K562 (cell line): Measurements from ENCODE around the gene PDE3A. TPM values are rescaled to one million over a fixed set of nuclear protein-coding genes. Genes with fewer than 3 reads are reported as not detected.

Source experiments
- ATAC-seq: fragments of 200-7000 bp; cut with Tn5 transposase; 3 replicates; pipeline ENCODE4 v1.9.1; 2020; ENCODE audit warnings: moderate library complexity
- BruUV-seq: library from RNA; stranded (reverse); fragments of 400-500 nt; replicated peaks from 2 replicates; lab custom pipeline; 2021; lab: Mats Ljungman, UMichigan
- CTCF ChIA-PET: fragments of 300-600 bp; formaldehyde crosslinking; extraction: SDS; loops from one replicate; lab custom pipeline; 2021; ENCODE audit warnings: low intra/inter-chr PET ratio; lab: Yijun Ruan, JAX
- POLR2A ChIA-PET: fragments of 300-600, 350-650 bp; sonication (Branson Sonifier 250); formaldehyde crosslinking; extraction: SDS; loops from one replicate; lab custom pipeline; 2021; ENCODE audit warnings: antibody characterized with exemption, inconsistent platforms; lab: Yijun Ruan, JAX
- DNase-seq, 4 experiments: peaks; one replicate each; pipeline versions ENCODE4 v3.0.0 to v3.0.0-alpha.2; 2011 to 2018; ENCODE audit warnings: low spot score in 3 of 4, mixed read lengths in 3 of 4; ENCODE audit errors: extremely low read depth in 1 of 4
- FAIRE-seq: peaks from 2 replicates; lab custom pipeline; 2011; peaks lifted over from hg19 to GRCh38; lab: Jason Lieb, UNC
- H2AFZ ChIP-seq: 2 replicates; pipeline ENCODE4 v1.6.0; 2011; ENCODE audit warnings: low read depth, low read length, control low read depth, inconsistent platforms
- H3K27ac ChIP-seq: fragments of 200-600 bp; 3 replicates; pipeline ENCODE4 v1.8.0; 2011; ENCODE audit warnings: low read depth, mild to moderate bottlenecking, control low read depth, inconsistent platforms, low read length, moderate library complexity, mixed read lengths; ENCODE audit errors: extremely low read depth
- H3K27me3 ChIP-seq, 2 experiments: fragments of 300-600 bp in 1 of 2; 2 replicates in 1 of 2; 3 replicates in 1 of 2; pipeline versions ENCODE4 v1.6.0 to v1.8.0; 2011; ENCODE audit warnings: inconsistent platforms in 2 of 2, low read length in 2 of 2, mild to moderate bottlenecking in 1 of 2, mixed read lengths in 1 of 2, moderate library complexity in 1 of 2; ENCODE audit not compliant: control insufficient read depth in 2 of 2, insufficient read depth in 2 of 2
- H3K36me3 ChIP-seq: fragments of 300-600 bp; 3 replicates; pipeline ENCODE4 v1.8.0; 2011; ENCODE audit warnings: mild to moderate bottlenecking, low read length, inconsistent platforms; ENCODE audit not compliant: control insufficient read depth, insufficient read depth
- H3K4me1 ChIP-seq, 2 experiments: fragments of 200-600 bp in 1 of 2; replicated peaks in 1 of 2; 2 replicates in 1 of 2; 3 replicates in 1 of 2; pipeline versions ENCODE4 v1.5.1 to v1.8.0; 2011; ENCODE audit warnings: inconsistent platforms in 2 of 2, low read length in 2 of 2, mild to moderate bottlenecking in 1 of 2, mixed read lengths in 1 of 2, moderate library complexity in 1 of 2; ENCODE audit not compliant: control insufficient read depth in 2 of 2, insufficient read depth in 2 of 2
- H3K4me2 ChIP-seq: 2 replicates; pipeline ENCODE4 v1.6.1; 2011; ENCODE audit warnings: low read length, control low read depth, inconsistent platforms, mixed read lengths; ENCODE audit not compliant: insufficient read depth
- H3K4me3 ChIP-seq: fragments of 200-600 bp; sonication (generic), shearing (Covaris generic); 2 replicates; pipeline ENCODE4 v1.5.1; 2016; ENCODE audit warnings: control low read depth, inconsistent platforms
- H3K79me2 ChIP-seq: fragments of 200-600 bp; 3 replicates; pipeline ENCODE4 v1.8.0; 2011; ENCODE audit warnings: low read length, inconsistent platforms; ENCODE audit not compliant: control insufficient read depth, insufficient read depth
- H3K9ac ChIP-seq, 2 experiments: 2 replicates each; pipeline versions ENCODE4 v1.6.0 to v1.6.1; 2011; ENCODE audit warnings: low read depth in 2 of 2, low read length in 2 of 2, control low read depth in 1 of 2, inconsistent platforms in 1 of 2, mild to moderate bottlenecking in 1 of 2, mixed read lengths in 1 of 2; ENCODE audit not compliant: insufficient read depth in 1 of 2
- H3K9me1 ChIP-seq: one replicate; pipeline ENCODE4 v1.6.0; 2011; ENCODE audit warnings: inconsistent platforms, mild to moderate bottlenecking, low read length, moderate library complexity; ENCODE audit not compliant: control insufficient read depth, insufficient read depth
- H3K9me3 ChIP-seq: replicated peaks from 2 replicates; pipeline ENCODE4 v1.5.1; 2011; ENCODE audit warnings: low read depth, low read length, inconsistent platforms; ENCODE audit not compliant: control insufficient read depth, insufficient read depth
- H4K20me1 ChIP-seq: replicated peaks from 2 replicates; pipeline ENCODE4 v1.6.1; 2011; ENCODE audit warnings: low read length, inconsistent platforms, mixed read lengths; ENCODE audit not compliant: control insufficient read depth, insufficient read depth
- CGGBP1 ChIP-seq: fragments of 250-450 bp; sonication (Bioruptor Pico); IDR thresholded peaks from 2 replicates; pipeline ENCODE4 v1.9.0; 2021; ENCODE audit warnings: mild to moderate bottlenecking
- CHD4 ChIP-seq: fragments of 200-600 bp; sonication (generic); IDR thresholded peaks from 3 replicates; pipeline ENCODE4 v1.6.1; 2012; ENCODE audit warnings: low read depth, mild to moderate bottlenecking, mixed read lengths, low read length, inconsistent platforms; ENCODE audit not compliant: insufficient read depth, insufficient replicate concordance, poor library complexity, severe bottlenecking
- CREB5 ChIP-seq: fragments of 250-450 bp; sonication (Bioruptor Pico); IDR thresholded peaks from 2 replicates; pipeline ENCODE4 v1.5.0; 2020; ENCODE audit warnings: mild to moderate bottlenecking
- FOXP4 ChIP-seq: sonication (generic); formaldehyde crosslinking; IDR thresholded peaks from 2 replicates; pipeline ENCODE4 v1.8.0; 2022; ENCODE audit warnings: mild to moderate bottlenecking, missing genetic modification reagents, borderline replicate concordance
- HLTF ChIP-seq: fragments of 450-650 bp; IDR thresholded peaks from 2 replicates; pipeline ENCODE4 v1.6.1; 2016
- HNRNPH1 ChIP-seq: fragments of 200-400 bp; formaldehyde crosslinking; optimal IDR thresholded peaks from 2 replicates; pipeline ENCODE3; 2017; ENCODE audit warnings: low read depth, mild to moderate bottlenecking, low read length, moderate library complexity
- SMAD2 ChIP-seq: fragments of 150-350 bp; IDR thresholded peaks from 2 replicates; pipeline ENCODE4 v1.6.1; 2014; ENCODE audit warnings: low read depth, mild to moderate bottlenecking, low read length
- SREBF1 ChIP-seq: fragments of 150-350 bp; IDR thresholded peaks from 2 replicates; pipeline ENCODE4 v1.6.1; 2014; ENCODE audit warnings: antibody characterized with exemption, low read depth, low read length, borderline replicate concordance
- WGBS: fragments of 100-300 bp; shearing (Covaris generic); methylation state at CpG from one replicate; pipeline ENCODE4 v1.1.6; 2016; ENCODE audit warnings: low coverage, mixed read lengths; ENCODE audit not compliant: insufficient coverage; ENCODE audit errors: missing lambda C conversion rate; 5-methylcytosine and 5-hydroxymethylcytosine counted together
- in situ Hi-C: fragments of 300-500 bp; cut with MboI; formaldehyde crosslinking; loops from 4 replicates; pipeline ENCODE4 v1.15.0; 2018; ENCODE audit warnings: inconsistent platforms, mixed read lengths
- intact Hi-C: fragments of 100-400 bp; cut with micrococcal nuclease; formaldehyde crosslinking; loops from 2 replicates; pipeline ENCODE4 v1.14.2; 2022
- polyA plus RNA-seq, 8 experiments: library from polyadenylated mRNA; depleted of rRNA in 4 of 8; stranded (reverse) in 5 of 8; unstranded in 3 of 8; fragments of >200 nt; fragmentation: Nextera tagmentation in 2 of 8; fragmentation: Illumina TruSeq in 1 of 8; extraction: Ambion mirVana in 2 of 8; extraction: Trizol in 1 of 8; gene quantifications; 2 replicates each; pipeline versions ENCODE4 v1.2.1 to v1.2.3, GENCODE V29; 2011 to 2014; ENCODE audit warnings: inconsistent platforms in 1 of 8, missing spikeins in 1 of 8
- total RNA-seq, 7 experiments: library from RNA; depleted of rRNA in 6 of 7; stranded (reverse); fragments of >200 nt in 6 of 7; fragmentation: Illumina TruSeq in 2 of 7; extraction: Trizol in 2 of 7; gene quantifications; 2 replicates each; pipeline versions ENCODE4 v1.2.1 to v1.2.3, GENCODE V29; 2011 to 2021; ENCODE audit warnings: low replicate concordance in 1 of 7

Gene PDE3A
- total and polyA plus RNA-seq, 9 of the 15 experiments (the other 6 are each of a cell fraction or from before 2014, with no cell fraction given): 0.02 TPM; not detected in 8

GRCh38 chr12:20514598-20514997 lies 146.3 kb downstream of the PDE3A start (continued):
- TF ChIP-seq HNRNPH1: no peak
- no peak for TF ChIP-seq CGGBP1
- TF ChIP-seq SMAD2: no peak

GRCh38 chr12:20520532-20520931 lies 152.2 kb downstream of the PDE3A start:
- Histone ChIP-seq H3K9me1 (no peaks in the 10 kb centered on the region), H3K27ac (no peak overlapping the region), H4K20me1 (no peaks in the 10 kb centered on the region), H3K27me3 (no peaks in the 10 kb centered on the region), H3K79me2 (no peaks in the 10 kb centered on the region), H3K9ac (no peak overlapping the region), H3K9me3 (no peaks in the 10 kb centered on the region), H3K4me1 (no peaks in the 10 kb centered on the region), H3K36me3 (no peaks in the 10 kb centered on the region), H3K4me3 (no peak overlapping the region), H3K4me2 (no peak overlapping the region), H2AFZ (no peak overlapping the region)
- CTCF ChIA-PET: no interaction called here
- intact Hi-C loops: no loop called here
- in situ Hi-C loops: no loop called here
- POLR2A ChIA-PET: no interaction called here
- ATAC-seq (no peak), FAIRE-seq (no peak), DNase-seq (no peak)
- TF ChIP-seq CHD4 (no peak), CREB5 (no peak), HLTF (no peak), FOXP4 (CRISPR knock-in tag) (no peak), SREBF1 (no peak)
- no TSS peak for BruUV-seq
- whole genome bisulfite sequencing: 0% methylated on average over 1 of the region's 1 CpG
